SH-SY5Y (cell line): ENCODE measurements around the gene KRTAP4-7.
"Not testable (repeated sequence)": the region's sequence is repeated elsewhere in the genome, so short reads cannot be mapped to it uniquely, and the experiment has no call there.

Experiments
- GATA2 ChIP-seq: IDR thresholded peaks from 2 replicates; pipeline ENCODE4 v1.6.1; 2011; ENCODE audit warnings: mild to moderate bottlenecking, low read depth, low read length
- GATA3 ChIP-seq: IDR thresholded peaks from 2 replicates; pipeline ENCODE4 v1.6.1; 2011; ENCODE audit warnings: low read depth, mild to moderate bottlenecking, low read length, moderate library complexity

The KRTAP4-7 gene

GRCh38 chr17:41084100-41084856 is at the start of gene KRTAP4-7:
TSS of gene KRTAP4-7 (plus strand) at chr17:41084150. CDS start at chr17:41084207, 57 bp downstream.
- TF ChIP-seq GATA2, GATA3: not testable (repeated sequence)

GRCh38 chr17:41034346-41034935 is 49.5 kb upstream of the KRTAP4-7 start, which contains the start of gene KRTAP1-3:
TSS of gene KRTAP1-3 (minus strand) at chr17:41034874. CDS start at chr17:41034821, 53 bp downstream.
- TF ChIP-seq GATA2, GATA3: not testable (repeated sequence)

- TF ChIP-seq GATA3 = no peak
- no peak for TF ChIP-seq GATA2
Measured at GRCh38 chr17:41037853-41038350, 46.0 kb upstream of the KRTAP4-7 start.

GRCh38 chr17:41040783-41041571 is 43.0 kb upstream of the KRTAP4-7 start, which contains the start of gene KRTAP1-1:
TSS of gene KRTAP1-1 (minus strand) at chr17:41041450. CDS start at chr17:41041397, 53 bp downstream.
- not testable (repeated sequence) for TF ChIP-seq GATA2, GATA3

GRCh38 chr17:41042953-41043352 is 41.0 kb upstream of the KRTAP4-7 start:
- TF ChIP-seq GATA2 (no peak), GATA3 (no peak)

GRCh38 chr17:41046735-41047465 is 37.0 kb upstream of the KRTAP4-7 start, which contains the start of gene KRTAP2-1:
TSS of gene KRTAP2-1 (minus strand) at chr17:41047316. CDS start at chr17:41047267, 49 bp downstream.
- TF ChIP-seq GATA3, GATA2: not testable (repeated sequence)

GRCh38 chr17:41048441-41048840 is 35.5 kb upstream of the KRTAP4-7 start:
- TF ChIP-seq GATA3 (no peak), GATA2 (no peak)

GRCh38 chr17:41049110-41049509 is 34.8 kb upstream of the KRTAP4-7 start:
- no peak for TF ChIP-seq GATA3
- TF ChIP-seq GATA2 = no peak

GRCh38 chr17:41052566-41052965 is 31.4 kb upstream of the KRTAP4-7 start:
- TF ChIP-seq GATA2 = no peak
- no peak for TF ChIP-seq GATA3

- TF ChIP-seq GATA3 (no peak), GATA2 (no peak)
Measured at GRCh38 chr17:41054025-41054424, 29.9 kb upstream of the KRTAP4-7 start.

GRCh38 chr17:41055130-41055529 is 28.8 kb upstream of the KRTAP4-7 start, which contains the start of gene KRTAP2-2:
TSS of gene KRTAP2-2 (minus strand) at chr17:41055230. CDS start at chr17:41055211, 19 bp downstream.
- TF ChIP-seq GATA2, GATA3: not testable (repeated sequence)

GRCh38 chr17:41057547-41057946 is 26.4 kb upstream of the KRTAP4-7 start:
- TF ChIP-seq GATA3 = no peak
- no peak for TF ChIP-seq GATA2

GRCh38 chr17:41058741-41059140 is 25.2 kb upstream of the KRTAP4-7 start:
- TF ChIP-seq GATA3 (no peak), GATA2 (no peak)

GRCh38 chr17:41060052-41060604 is 23.8 kb upstream of the KRTAP4-7 start, which contains the start of gene KRTAP2-3:
TSS of gene KRTAP2-3 (minus strand) at chr17:41060114. CDS start at chr17:41060050, 64 bp downstream.
- TF ChIP-seq GATA3 (no peak), GATA2 (no peak)
